HFFc6 (cell line): ENCODE data around the gene AVPR1B. TPM values are rescaled to one million over a fixed set of nuclear protein-coding genes. Genes with fewer than 3 reads are reported as not detected.
A peak's percentile ranks its signal among the peaks of the same experiment; 100 is the strongest.

Experiments
- DNase-seq: peaks from one replicate; pipeline ENCODE4 v3.0.0-alpha.2; 2018
- H3K27ac Mint-ChIP-seq: 2 replicates; pipeline ENCODE4 v1.8.0; 2020; ENCODE audit warnings: mild to moderate bottlenecking, mixed read lengths
- H3K27me3 Mint-ChIP-seq: 2 replicates; pipeline ENCODE4 v1.8.0; 2021; ENCODE audit warnings: mild to moderate bottlenecking, moderate library complexity, mixed read lengths; ENCODE audit not compliant: insufficient read depth
- H3K36me3 Mint-ChIP-seq: 2 replicates; pipeline ENCODE4 v1.8.0; 2021; ENCODE audit warnings: low read depth, mixed read lengths
- H3K4me1 Mint-ChIP-seq: 2 replicates; pipeline ENCODE4 v1.8.0; 2020; ENCODE audit warnings: low read depth, mixed read lengths
- H3K4me3 Mint-ChIP-seq: 2 replicates; pipeline ENCODE4 v1.8.0; 2020; ENCODE audit warnings: mild to moderate bottlenecking, moderate library complexity, mixed read lengths
- H3K9me3 Mint-ChIP-seq: 2 replicates; pipeline ENCODE4 v1.8.0; 2020; ENCODE audit warnings: mild to moderate bottlenecking, mixed read lengths
- total RNA-seq, 6 experiments: library from RNA; stranded (reverse); fragmentation: NEBNext Ultra II Directional; extraction: Animal tissue kit (Norgen Biotek cat#: 25700); gene quantifications; 2 replicates in 1 of 6; 3 replicates in 5 of 6; pipeline ENCODE4 v1.2.3, GENCODE V29; 2021
- TF ChIP-seq, protein P1 (sequence below): fragments of 200-600 bp; sonication (generic); IDR thresholded peaks from 2 replicates; pipeline ENCODE4 v1.5.0; 2021; ENCODE audit warnings: antibody characterized with exemption, mild to moderate bottlenecking

The AVPR1B gene
- total RNA-seq, 6 experiments from 2014 or later = not detected

DNA sequence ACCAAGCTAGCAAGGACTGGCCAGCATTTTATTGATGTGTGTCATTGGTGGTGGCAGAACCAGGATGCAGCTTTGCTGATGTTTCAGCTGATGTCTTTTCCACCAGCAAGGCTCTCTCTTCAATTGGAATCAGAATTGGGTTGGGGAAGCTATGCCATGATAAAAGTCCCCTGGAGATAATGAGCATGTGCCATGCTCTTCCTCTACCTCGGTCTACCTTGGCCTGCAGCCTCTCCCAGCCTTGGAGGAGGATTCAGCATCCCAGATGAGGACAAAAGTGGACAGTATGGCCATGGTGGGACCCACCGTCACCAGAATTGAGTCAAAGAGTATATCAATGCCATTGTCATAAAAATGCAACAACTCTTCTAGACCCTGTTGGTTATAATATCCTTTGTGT is 8.6 kb downstream of the AVPR1B start:
- H3K4me3 Mint-ChIP-seq = no peak overlapping the region
- H3K4me1 Mint-ChIP-seq = peaks cover 6% of the 10 kb centered on the region; the same call in 1 of the 2 replicates
- TF ChIP-seq, protein P1, sequence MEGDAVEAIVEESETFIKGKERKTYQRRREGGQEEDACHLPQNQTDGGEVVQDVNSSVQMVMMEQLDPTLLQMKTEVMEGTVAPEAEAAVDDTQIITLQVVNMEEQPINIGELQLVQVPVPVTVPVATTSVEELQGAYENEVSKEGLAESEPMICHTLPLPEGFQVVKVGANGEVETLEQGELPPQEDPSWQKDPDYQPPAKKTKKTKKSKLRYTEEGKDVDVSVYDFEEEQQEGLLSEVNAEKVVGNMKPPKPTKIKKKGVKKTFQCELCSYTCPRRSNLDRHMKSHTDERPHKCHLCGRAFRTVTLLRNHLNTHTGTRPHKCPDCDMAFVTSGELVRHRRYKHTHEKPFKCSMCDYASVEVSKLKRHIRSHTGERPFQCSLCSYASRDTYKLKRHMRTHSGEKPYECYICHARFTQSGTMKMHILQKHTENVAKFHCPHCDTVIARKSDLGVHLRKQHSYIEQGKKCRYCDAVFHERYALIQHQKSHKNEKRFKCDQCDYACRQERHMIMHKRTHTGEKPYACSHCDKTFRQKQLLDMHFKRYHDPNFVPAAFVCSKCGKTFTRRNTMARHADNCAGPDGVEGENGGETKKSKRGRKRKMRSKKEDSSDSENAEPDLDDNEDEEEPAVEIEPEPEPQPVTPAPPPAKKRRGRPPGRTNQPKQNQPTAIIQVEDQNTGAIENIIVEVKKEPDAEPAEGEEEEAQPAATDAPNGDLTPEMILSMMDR = no peak
- H3K36me3 Mint-ChIP-seq = no peaks in the 10 kb centered on the region
- DNase-seq = no peak
- no peaks in the 10 kb centered on the region for H3K9me3 Mint-ChIP-seq
- H3K27me3 Mint-ChIP-seq = peaks cover 42% of the 10 kb centered on the region
- no peak overlapping the region for H3K27ac Mint-ChIP-seq

DNA sequence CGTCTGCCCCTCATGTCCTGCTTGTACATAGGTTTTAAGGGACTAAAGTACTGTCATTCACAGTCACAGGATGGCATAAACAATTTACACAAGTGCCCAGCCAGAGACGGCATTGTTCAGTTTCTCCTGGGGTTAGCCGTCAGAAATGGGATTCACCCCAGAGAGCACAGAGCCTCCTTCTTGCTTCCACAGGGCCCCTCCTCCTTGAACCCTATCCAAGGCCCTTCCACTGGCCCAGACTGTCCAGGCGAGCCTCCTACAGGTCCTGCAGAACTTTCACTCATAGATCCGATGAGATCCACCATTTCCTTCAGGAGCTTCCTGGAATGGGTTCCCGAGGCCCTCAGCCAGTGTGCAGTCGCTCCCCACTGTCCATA is 10.0 kb downstream of the AVPR1B start:
- H3K9me3 Mint-ChIP-seq = no peaks in the 10 kb centered on the region
- no peaks in the 10 kb centered on the region for H3K36me3 Mint-ChIP-seq
- TF ChIP-seq, protein P1 = no peak
- peaks cover 6% of the 10 kb centered on the region; the same call in 1 of the 2 replicates for H3K4me1 Mint-ChIP-seq
- H3K27ac Mint-ChIP-seq = no peak overlapping the region
- H3K4me3 Mint-ChIP-seq = no peak overlapping the region
- no peak for DNase-seq
- peaks cover 34% of the 10 kb centered on the region for H3K27me3 Mint-ChIP-seq

DNA sequence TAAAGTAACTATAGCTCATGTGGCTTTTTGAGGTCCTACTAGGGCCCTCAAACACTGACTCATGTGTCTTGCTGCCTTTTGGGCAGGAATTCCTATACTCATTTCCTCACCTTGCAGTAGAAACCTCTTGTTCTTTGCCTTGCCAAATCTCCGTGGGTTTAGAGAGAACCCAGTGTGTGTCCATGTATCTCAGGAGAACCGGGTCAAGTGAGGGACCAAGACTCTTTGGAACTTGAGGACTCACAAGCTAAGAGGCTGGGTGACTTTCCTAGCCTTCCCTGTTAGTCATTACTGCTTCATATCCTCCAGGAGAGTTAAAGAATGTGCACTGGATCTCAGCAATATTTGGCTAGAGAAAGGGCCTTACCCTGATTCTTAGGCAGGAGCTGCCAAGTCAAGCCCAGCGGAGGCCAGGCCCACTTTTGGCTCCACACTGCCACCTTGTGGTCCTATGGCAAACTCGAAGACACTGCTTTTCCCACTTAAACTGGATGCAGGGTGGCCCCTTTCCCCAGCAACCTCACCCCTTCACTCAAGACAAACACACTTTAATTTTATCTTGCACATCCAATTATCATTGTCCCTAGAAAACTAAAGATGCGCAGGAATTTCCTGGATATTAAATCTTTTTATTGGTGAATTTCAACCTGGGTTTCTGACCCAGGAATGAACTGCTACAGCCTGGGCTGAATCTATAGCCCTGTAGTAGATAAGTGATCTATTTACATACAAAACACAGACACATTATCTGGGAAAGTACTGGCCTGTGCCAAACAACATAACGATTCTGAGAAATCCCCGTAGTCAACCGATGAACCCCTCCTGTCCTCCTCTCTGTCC is 10.6 kb downstream of the AVPR1B start:
- peak; percentile 78 for DNase-seq
- no peak overlapping the region for H3K27ac Mint-ChIP-seq
- peaks cover 6% of the 10 kb centered on the region; the same call in 1 of the 2 replicates for H3K4me1 Mint-ChIP-seq
- no peaks in the 10 kb centered on the region for H3K36me3 Mint-ChIP-seq
- H3K4me3 Mint-ChIP-seq = no peak overlapping the region
- peaks cover 32% of the 10 kb centered on the region for H3K27me3 Mint-ChIP-seq
- H3K9me3 Mint-ChIP-seq = no peaks in the 10 kb centered on the region
- TF ChIP-seq, protein P1 = peak; percentile 95

DNA sequence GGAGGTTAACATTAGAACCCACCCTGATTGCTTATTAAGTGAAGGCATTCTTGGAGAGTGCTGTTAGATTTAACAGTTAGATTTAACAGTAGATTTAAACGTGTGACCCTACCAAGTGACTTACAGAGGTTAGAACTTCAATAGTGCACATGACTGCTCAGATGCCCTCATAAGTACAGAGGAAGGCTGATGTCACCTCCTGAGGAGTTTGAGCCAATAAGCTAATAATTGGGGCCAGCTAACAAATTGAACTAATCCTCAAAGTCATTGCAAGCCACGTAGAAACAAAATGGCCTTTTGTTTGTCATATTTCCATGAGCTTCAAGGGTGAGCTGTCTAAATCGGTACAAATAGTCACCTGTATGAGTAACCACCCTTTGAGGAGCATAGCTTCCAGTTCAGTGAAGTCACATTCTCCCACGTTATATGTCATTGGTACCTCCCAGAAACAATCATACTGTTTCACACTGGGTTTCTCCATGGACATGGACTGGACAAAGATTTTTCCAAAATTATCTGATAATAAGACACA is 11.7 kb downstream of the AVPR1B start:
- DNase-seq = no peak
- H3K9me3 Mint-ChIP-seq = no peaks in the 10 kb centered on the region
- H3K4me1 Mint-ChIP-seq = peaks cover 6% of the 10 kb centered on the region; the same call in 1 of the 2 replicates
- no peak overlapping the region for H3K27ac Mint-ChIP-seq
- H3K27me3 Mint-ChIP-seq = peaks cover 30% of the 10 kb centered on the region
- no peaks in the 10 kb centered on the region for H3K36me3 Mint-ChIP-seq
- H3K4me3 Mint-ChIP-seq = no peak overlapping the region
- TF ChIP-seq, protein P1 = no peak

DNA sequence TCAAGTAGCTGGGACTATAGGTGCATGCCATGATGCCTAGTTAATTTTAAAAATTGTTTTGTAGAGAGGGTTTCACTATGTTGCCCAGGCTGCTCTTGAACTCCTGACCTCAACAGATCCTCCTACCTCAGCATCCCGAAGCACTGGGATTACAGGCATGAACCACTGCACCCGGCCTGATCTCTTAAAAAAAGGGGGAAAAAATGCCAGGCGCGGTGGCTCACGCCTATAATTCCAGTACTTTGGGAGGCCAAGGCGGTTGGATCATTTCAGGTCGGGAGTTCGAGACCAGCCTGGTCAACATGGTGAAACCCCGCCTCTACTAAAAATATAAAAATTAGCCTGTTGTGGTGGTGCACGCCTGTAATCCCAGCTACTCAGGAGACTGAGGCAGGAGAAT is 13.2 kb downstream of the AVPR1B start:
- Mint-ChIP-seq H3K27ac (no peak overlapping the region), H3K36me3 (no peaks in the 10 kb centered on the region), H3K4me1 (peaks cover 6% of the 10 kb centered on the region; the same call in 1 of the 2 replicates), H3K9me3 (no peaks in the 10 kb centered on the region), H3K27me3 (peaks cover 39% of the 10 kb centered on the region), H3K4me3 (no peak overlapping the region)
- DNase-seq = no peak
- TF ChIP-seq, protein P1 = no peak
